GM12878 (cell line): ENCODE data around the gene HK1. TPM values are rescaled to one million over a fixed set of nuclear protein-coding genes. Genes with fewer than 3 reads are reported as not detected.

Experiments
- ATAC-seq: fragments of 200-7000 bp; cut with Tn5 transposase; 3 replicates; pipeline ENCODE4 v1.9.1; 2020; ENCODE audit warnings: mild to moderate bottlenecking, moderate library complexity
- BruUV-seq: library from RNA; stranded (reverse); fragments of 400-500 nt; replicated peaks from 2 replicates; lab custom pipeline; 2021; lab: Mats Ljungman, UMichigan
- CTCF ChIA-PET: fragments of 300-600 bp; sonication (Branson Sonifier 250); formaldehyde crosslinking; extraction: SDS; loops from one replicate; lab custom pipeline; 2021; ENCODE audit warnings: inconsistent platforms; lab: Yijun Ruan, JAX
- POLR2A ChIA-PET: fragments of 350-600 bp; formaldehyde crosslinking; extraction: SDS; loops from one replicate; lab custom pipeline; 2021; ENCODE audit warnings: inconsistent platforms; lab: Charles Lee
- RAD21 ChIA-PET: fragments of 300-600 bp; sonication (Branson Sonifier 250); formaldehyde crosslinking; loops from one replicate; lab custom pipeline; 2023; ENCODE audit warnings: antibody characterized with exemption; ENCODE audit not compliant: unreplicated experiment; lab: Charles Lee
- SMC1A ChIA-PET: fragments of 300-600 bp; sonication (Branson Sonifier 250); formaldehyde crosslinking; loops from one replicate; lab custom pipeline; 2023; ENCODE audit not compliant: unreplicated experiment, uncharacterized antibody; lab: Charles Lee
- DNase-seq: peaks from one replicate; pipeline ENCODE4 v3.0.0-alpha.2; 2011; ENCODE audit warnings: low read depth, low spot score
- FAIRE-seq: peaks from 3 replicates; lab custom pipeline; 2011; peaks lifted over from hg19 to GRCh38; lab: Jason Lieb, UNC
- H2AFZ ChIP-seq: 2 replicates; pipeline ENCODE4 v1.6.0; 2011; ENCODE audit warnings: low read depth, low read length, control low read depth; ENCODE audit not compliant: control insufficient read depth
- H3K27ac ChIP-seq: 2 replicates; pipeline ENCODE4 v1.5.1; 2011; ENCODE audit warnings: control low read depth; ENCODE audit not compliant: control insufficient read depth, insufficient read depth
- H3K27me3 ChIP-seq, 2 experiments: replicated peaks in 1 of 2; 2 replicates each; pipeline versions ENCODE4 v1.6.0 to v1.6.1; 2011; ENCODE audit warnings: low read length in 1 of 2; ENCODE audit not compliant: control insufficient read depth in 2 of 2, insufficient read depth in 2 of 2
- H3K36me3 ChIP-seq, 2 experiments: 2 replicates each; pipeline ENCODE4 v1.5.1; 2011; ENCODE audit warnings: low read length in 1 of 2; ENCODE audit not compliant: control insufficient read depth in 2 of 2, insufficient read depth in 2 of 2
- H3K4me1 ChIP-seq: 2 replicates; pipeline ENCODE4 v1.6.1; 2011; ENCODE audit warnings: mild to moderate bottlenecking, low read length, moderate library complexity, mixed read lengths; ENCODE audit not compliant: control insufficient read depth, insufficient read depth
- H3K4me2 ChIP-seq: 2 replicates; pipeline ENCODE4 v1.6.0; 2011; ENCODE audit warnings: control low read depth; ENCODE audit not compliant: control insufficient read depth, insufficient read depth
- H3K4me3 ChIP-seq: fragments of 200-600 bp; sonication (generic); 2 replicates; pipeline ENCODE4 v1.5.1; 2016
- H3K79me2 ChIP-seq: 2 replicates; pipeline ENCODE4 v1.6.0; 2011; ENCODE audit warnings: low read length; ENCODE audit not compliant: control insufficient read depth, insufficient read depth
- H3K9ac ChIP-seq: 2 replicates; pipeline ENCODE4 v1.8.0; 2011; ENCODE audit warnings: low read length, control low read depth, mixed read lengths; ENCODE audit not compliant: control insufficient read depth, insufficient read depth
- H3K9me3 ChIP-seq: replicated peaks from 3 replicates; pipeline ENCODE4 v1.5.1; 2011; ENCODE audit warnings: mild to moderate bottlenecking, low read length; ENCODE audit not compliant: control insufficient read depth, insufficient read depth
- H4K20me1 ChIP-seq: 2 replicates; pipeline ENCODE4 v1.6.0; 2011; ENCODE audit not compliant: control insufficient read depth, insufficient read depth
- BCLAF1 ChIP-seq: fragments of 450-650 bp; IDR thresholded peaks from 2 replicates; pipeline ENCODE4 v1.6.1; 2017; ENCODE audit warnings: antibody characterized with exemption, mild to moderate bottlenecking, moderate library complexity
- CREB1 ChIP-seq: IDR thresholded peaks from 2 replicates; pipeline ENCODE4 v1.6.1; 2012; ENCODE audit warnings: low read depth, mild to moderate bottlenecking, inconsistent platforms
- DPF2 ChIP-seq: fragments of 450-650 bp; IDR thresholded peaks from 2 replicates; pipeline ENCODE4 v1.6.1; 2017; ENCODE audit warnings: mild to moderate bottlenecking
- FOS ChIP-seq: IDR thresholded peaks from 3 replicates; pipeline ENCODE4 v1.6.1; 2011; ENCODE audit warnings: borderline replicate concordance; ENCODE audit not compliant: insufficient read length; ENCODE audit errors: extremely low read depth
- GATAD2B ChIP-seq: fragments of 450-650 bp; conservative IDR thresholded peaks from 2 replicates; pipeline ENCODE4 v1.6.1; 2017; ENCODE audit warnings: low read depth, mild to moderate bottlenecking, moderate library complexity
- HCFC1 ChIP-seq: fragments of 150-350 bp; IDR thresholded peaks from 2 replicates; pipeline ENCODE4 v1.6.1; 2014; ENCODE audit warnings: low read length
- NFIC ChIP-seq: IDR thresholded peaks from 2 replicates; pipeline ENCODE4 v1.6.1; 2012; ENCODE audit warnings: low read depth, mild to moderate bottlenecking, inconsistent platforms, low read length, moderate library complexity
- NFXL1 ChIP-seq: fragments of 450-650 bp; IDR thresholded peaks from 2 replicates; pipeline ENCODE4 v1.6.1; 2017; ENCODE audit warnings: antibody characterized with exemption, mild to moderate bottlenecking, borderline replicate concordance
- NR2C2 ChIP-seq: IDR thresholded peaks from 2 replicates; pipeline ENCODE4 v1.6.1; 2011; ENCODE audit warnings: borderline replicate concordance, low read depth; ENCODE audit not compliant: control insufficient read depth, insufficient read length
- NR2F1 ChIP-seq: fragments of 450-650 bp; conservative IDR thresholded peaks from 2 replicates; pipeline ENCODE4 v1.6.1; 2017; ENCODE audit warnings: mild to moderate bottlenecking
- PAX8 ChIP-seq: fragments of 450-650 bp; IDR thresholded peaks from 2 replicates; pipeline ENCODE4 v1.6.1; 2017; ENCODE audit warnings: mild to moderate bottlenecking, moderate library complexity
- TARDBP ChIP-seq: IDR thresholded peaks from 2 replicates; pipeline ENCODE4 v1.6.1; 2016; ENCODE audit warnings: borderline replicate concordance
- TBL1XR1 ChIP-seq: IDR thresholded peaks from 2 replicates; pipeline ENCODE4 v1.6.1; 2012; ENCODE audit warnings: low read depth, low read length, improper control_type of control experiment
- TCF7 ChIP-seq: IDR thresholded peaks from 2 replicates; pipeline ENCODE4 v1.6.1; 2014; ENCODE audit warnings: antibody characterized with exemption, borderline replicate concordance
- ZNF622 ChIP-seq: fragments of 450-650 bp; IDR thresholded peaks from 2 replicates; pipeline ENCODE4 v1.6.1; 2017; ENCODE audit warnings: mild to moderate bottlenecking, inconsistent platforms
- WGBS: methylation state at CpG from one replicate; pipeline ENCODE4 v1.1.6; 2016; ENCODE audit warnings: low lambda C conversion rate; ENCODE audit not compliant: insufficient replicate concordance, insufficient coverage; ENCODE audit errors: missing lambda C conversion rate; 5-methylcytosine and 5-hydroxymethylcytosine counted together
- in situ Hi-C: fragments of 300-500 bp; cut with MboI; formaldehyde crosslinking; loops from 9 replicates; pipeline ENCODE4 v1.14.3; 2018; ENCODE audit warnings: mixed read lengths
- intact Hi-C: fragments of 100-400 bp; cut with micrococcal nuclease; formaldehyde crosslinking; loops from one replicate; pipeline ENCODE4 v1.14.2; 2022; ENCODE audit not compliant: unreplicated experiment
- polyA plus RNA-seq, 11 experiments: library from polyadenylated mRNA; depleted of rRNA in 4 of 11; unstranded in 6 of 11; stranded (reverse) in 5 of 11; fragments of >200 nt; fragmentation: Nextera tagmentation in 4 of 11; fragmentation: Illumina TruSeq in 1 of 11; extraction: Ambion mirVana in 4 of 11; extraction: Trizol in 1 of 11; gene quantifications; 1 replicate in 1 of 11; 2 replicates in 10 of 11; pipeline versions ENCODE4 v1.2.1 to v1.2.3, GENCODE V29; 2011 to 2016; ENCODE audit warnings: inconsistent platforms in 2 of 11, missing spikeins in 2 of 11, low read depth in 1 of 11
- total RNA-seq, 4 experiments: library from RNA; depleted of rRNA in 3 of 4; stranded (reverse); fragments of >200 nt in 3 of 4; fragmentation: Illumina TruSeq in 1 of 4; extraction: Trizol in 1 of 4; gene quantifications; 2 replicates each; pipeline versions ENCODE4 v1.2.1 to v1.2.3, GENCODE V29; 2013 to 2021
- TF ChIP-seq, protein P1 (sequence below): IDR thresholded peaks from 2 replicates; pipeline ENCODE4 v1.6.1; 2012; ENCODE audit warnings: low read length, inconsistent platforms
- TF ChIP-seq, protein P2 (sequence below): IDR thresholded peaks from 2 replicates; pipeline ENCODE4 v1.6.1; 2011; ENCODE audit warnings: mild to moderate bottlenecking, low read depth, low read length, moderate library complexity; ENCODE audit not compliant: insufficient replicate concordance

Gene HK1
- total and polyA plus RNA-seq, 10 of the 15 experiments (the other 5 are each of a cell fraction or from before 2014, with no cell fraction given) = 3.4 to 77.3 (median 46.6) TPM

GRCh38 chr10:69364232-69364940, 86.1 kb downstream of the HK1 start:
- BruUV-seq = no TSS peak
- ChIA-PET RAD21 (no interaction called here), CTCF (interaction anchor here (1.1 kb wide), 1 partner anchor 44 kb away, joined by 3 read pairs; no protein-coding TSS in a partner anchor), SMC1A (interaction anchor here (1.0 to 1.9 kb wide), 2 partner anchors 37 to 122 kb away, joined by 3 to 4 read pairs; no protein-coding TSS in a partner anchor), POLR2A (no interaction called here)
- H3K4me1 ChIP-seq = no peaks in the 10 kb centered on the region
- H3K4me2 ChIP-seq = no peak overlapping the region
- DNase-seq = no peak
- no peak overlapping the region for H2AFZ ChIP-seq
- in situ Hi-C loops (no loop called here), intact Hi-C loops (no loop called here)
- H3K4me3 ChIP-seq = no peak overlapping the region
- no peaks in the 10 kb centered on the region for H3K79me2 ChIP-seq
- no peaks in the 10 kb centered on the region for H4K20me1 ChIP-seq
- no peak overlapping the region for H3K27ac ChIP-seq
- no peak for ATAC-seq
- H3K9ac ChIP-seq = no peak overlapping the region
- FAIRE-seq = no peak
- no peaks in the 10 kb centered on the region for H3K27me3 ChIP-seq
- H3K36me3 ChIP-seq = peaks cover 21 to 49% of the 10 kb centered on the region in 2 experiments; a peak in 3 of 4 replicates
- no peaks in the 10 kb centered on the region for H3K9me3 ChIP-seq
- WGBS = 97% methylated on average over 9 of the region's 9 CpGs
- TF ChIP-seq NR2C2 (no peak), TCF7 (no peak), GATAD2B (no peak), CREB1 (no peak), DPF2 (no peak), BCLAF1 (no peak), PAX8 (no peak), NFIC (no peak), FOS (no peak), NR2F1 (no peak), TBL1XR1 (no peak), NFXL1 (no peak), HCFC1 (no peak), ZNF622 (no peak), TARDBP (no peak)
- TF ChIP-seq, protein P1, sequence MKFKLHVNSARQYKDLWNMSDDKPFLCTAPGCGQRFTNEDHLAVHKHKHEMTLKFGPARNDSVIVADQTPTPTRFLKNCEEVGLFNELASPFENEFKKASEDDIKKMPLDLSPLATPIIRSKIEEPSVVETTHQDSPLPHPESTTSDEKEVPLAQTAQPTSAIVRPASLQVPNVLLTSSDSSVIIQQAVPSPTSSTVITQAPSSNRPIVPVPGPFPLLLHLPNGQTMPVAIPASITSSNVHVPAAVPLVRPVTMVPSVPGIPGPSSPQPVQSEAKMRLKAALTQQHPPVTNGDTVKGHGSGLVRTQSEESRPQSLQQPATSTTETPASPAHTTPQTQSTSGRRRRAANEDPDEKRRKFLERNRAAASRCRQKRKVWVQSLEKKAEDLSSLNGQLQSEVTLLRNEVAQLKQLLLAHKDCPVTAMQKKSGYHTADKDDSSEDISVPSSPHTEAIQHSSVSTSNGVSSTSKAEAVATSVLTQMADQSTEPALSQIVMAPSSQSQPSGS = no peak
- TF ChIP-seq, protein P2, sequence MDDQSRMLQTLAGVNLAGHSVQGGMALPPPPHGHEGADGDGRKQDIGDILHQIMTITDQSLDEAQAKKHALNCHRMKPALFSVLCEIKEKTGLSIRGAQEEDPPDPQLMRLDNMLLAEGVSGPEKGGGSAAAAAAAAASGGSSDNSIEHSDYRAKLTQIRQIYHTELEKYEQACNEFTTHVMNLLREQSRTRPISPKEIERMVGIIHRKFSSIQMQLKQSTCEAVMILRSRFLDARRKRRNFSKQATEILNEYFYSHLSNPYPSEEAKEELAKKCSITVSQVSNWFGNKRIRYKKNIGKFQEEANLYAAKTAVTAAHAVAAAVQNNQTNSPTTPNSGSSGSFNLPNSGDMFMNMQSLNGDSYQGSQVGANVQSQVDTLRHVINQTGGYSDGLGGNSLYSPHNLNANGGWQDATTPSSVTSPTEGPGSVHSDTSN = no peak
